ENCODE data around the gene SPIB.
"Not testable (repeated sequence)": the region's sequence is repeated elsewhere in the genome, so short reads cannot be mapped to it uniquely, and the experiment has no call there.

SPIB gene

DNA sequence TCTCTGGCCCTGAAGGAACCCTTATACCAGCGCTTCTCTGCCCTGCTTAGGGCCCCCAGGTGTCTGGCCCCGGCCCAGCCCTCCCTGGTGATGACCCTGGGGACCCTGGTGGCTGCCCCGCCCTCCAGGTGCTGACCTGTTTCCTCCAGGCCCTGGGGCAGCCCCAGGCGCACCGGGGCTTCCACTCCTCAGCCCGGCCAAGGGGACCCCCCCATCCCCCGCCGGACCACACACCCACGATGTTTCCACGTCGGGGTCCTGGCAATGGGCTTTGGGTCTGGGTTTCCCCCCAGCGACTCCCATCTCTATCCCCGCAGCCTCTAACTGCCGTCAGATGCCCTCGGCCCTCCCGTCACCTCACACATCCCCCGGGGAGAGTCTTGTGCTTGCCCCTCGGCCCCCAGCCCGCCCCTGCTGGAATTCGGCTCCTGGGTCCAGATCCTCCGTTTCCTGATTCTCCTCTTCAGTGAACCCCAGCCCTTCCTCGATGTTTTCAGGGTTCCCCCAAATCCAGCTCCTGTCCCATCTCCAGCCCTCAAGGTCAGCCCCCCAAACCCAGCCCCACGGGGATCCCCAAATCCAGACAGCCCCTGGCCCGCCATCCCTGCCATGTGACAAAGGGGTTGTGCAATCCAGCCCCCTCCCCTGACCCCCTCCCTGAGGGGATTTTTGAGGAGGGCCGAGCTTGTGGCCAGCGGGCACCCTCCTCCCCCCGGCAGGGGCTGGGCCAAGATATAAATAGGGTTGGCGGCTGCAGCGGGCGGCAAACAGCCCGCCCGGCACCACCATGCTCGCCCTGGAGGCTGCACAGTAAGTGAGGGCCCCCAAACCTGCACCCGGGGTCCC is at the start of gene SPIB:
Gene SPIB (plus strand): TSS at position 763 of the 846 bp plus-strand sequence. CDS start 25 bp downstream, at position 788.
- DNase-seq (ENCODE audit: low spot score): no peak

DNA sequence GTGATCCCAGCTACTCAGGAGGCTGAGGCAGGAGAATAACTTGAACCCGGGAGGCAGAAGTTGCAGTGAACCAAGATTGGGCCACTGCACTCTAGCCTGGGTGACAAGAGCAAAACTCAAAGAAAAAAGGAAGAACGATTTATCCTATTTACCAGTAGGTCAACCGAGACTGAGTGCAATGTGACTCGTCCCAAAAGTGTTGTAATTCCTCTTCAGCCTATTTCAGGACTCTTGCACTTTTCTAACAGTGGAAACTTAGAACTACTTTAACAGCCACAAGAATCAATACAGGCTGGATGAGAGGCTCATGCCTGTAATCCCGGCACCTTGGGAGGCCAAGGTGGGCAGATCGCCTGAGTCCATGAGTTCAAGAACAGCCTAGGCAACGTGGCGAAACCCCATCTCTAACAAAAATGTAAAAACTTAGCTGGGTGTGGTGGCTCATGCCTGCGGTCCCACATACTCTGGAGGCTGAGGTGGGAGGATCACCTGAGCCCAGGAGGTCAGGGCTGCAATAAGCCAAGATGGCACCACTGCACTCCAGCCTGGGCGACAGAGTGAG is 46.7 kb upstream of the SPIB start:
- no peak for DNase-seq (ENCODE audit: low spot score)

DNA sequence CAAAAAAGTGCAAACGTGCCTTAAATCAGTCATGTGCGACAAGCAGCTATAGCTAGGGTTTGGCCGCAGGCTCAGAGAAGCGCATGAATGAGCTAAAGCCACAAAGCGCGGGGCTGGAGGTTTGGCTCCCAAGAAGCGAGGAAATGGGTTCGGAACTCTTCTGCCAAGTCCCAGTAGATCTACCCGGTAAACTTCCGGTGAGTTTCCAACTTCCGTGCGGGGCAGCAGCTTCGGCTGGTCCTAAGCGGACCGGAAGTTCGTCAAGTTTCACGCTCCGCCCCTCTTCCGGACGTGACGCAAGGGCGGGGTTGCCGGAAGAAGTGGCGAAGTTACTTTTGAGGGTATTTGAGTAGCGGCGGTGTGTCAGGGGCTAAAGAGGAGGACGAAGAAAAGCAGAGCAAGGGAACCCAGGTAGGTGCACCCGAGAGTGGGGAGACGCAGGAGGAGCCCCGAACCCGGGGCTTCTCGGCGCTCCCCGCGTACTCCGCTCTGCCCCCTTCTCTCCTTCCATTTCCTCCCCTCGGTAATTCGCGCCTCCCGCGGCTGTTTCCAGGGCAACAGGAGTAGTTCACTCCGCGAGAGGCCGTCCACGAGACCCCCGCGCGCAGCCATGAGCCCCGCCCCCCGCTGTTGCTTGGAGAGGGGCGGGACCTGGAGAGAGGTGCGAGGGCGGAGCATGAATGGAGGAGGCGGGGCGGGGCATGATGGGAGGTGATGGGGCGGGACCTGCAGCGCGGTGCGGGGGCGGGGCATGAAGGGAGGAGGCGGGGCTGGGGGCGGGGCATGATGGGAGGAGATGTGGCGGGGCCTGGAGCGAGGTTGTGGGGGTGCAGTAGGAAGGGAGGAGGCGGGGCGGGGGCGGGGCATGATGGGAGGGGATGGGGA is 42.3 kb upstream of the SPIB start, which contains the start of gene NR1H2:
Gene NR1H2 (plus strand): TSS at position 292 of the 885 bp plus-strand sequence. CDS start 1,149 bp downstream, outside the sequence.
- DNase-seq (ENCODE audit: low spot score): peak; percentile 96

DNA sequence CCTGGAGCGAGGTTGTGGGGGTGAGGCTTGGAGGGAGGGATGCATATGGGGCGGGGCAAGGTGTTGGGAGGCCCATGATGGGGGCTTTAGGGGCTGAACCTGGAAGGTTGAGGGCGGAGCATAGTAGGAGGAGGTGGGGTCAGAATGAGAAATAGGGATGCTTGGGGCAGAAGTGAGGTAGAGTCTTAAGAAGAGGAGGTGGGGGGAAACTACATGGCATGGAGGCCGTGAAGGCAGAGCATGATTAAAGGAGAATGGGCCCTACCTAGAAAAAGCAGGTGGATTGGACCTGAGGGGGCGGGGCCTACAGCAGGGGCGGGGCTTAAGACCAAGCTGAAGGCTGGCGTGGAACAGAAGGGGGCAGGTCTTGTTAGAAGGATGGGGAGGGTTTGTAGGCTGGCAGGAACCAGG is 41.7 kb upstream of the SPIB start:
- DNase-seq (ENCODE audit: low spot score): peak; percentile 8

DNA sequence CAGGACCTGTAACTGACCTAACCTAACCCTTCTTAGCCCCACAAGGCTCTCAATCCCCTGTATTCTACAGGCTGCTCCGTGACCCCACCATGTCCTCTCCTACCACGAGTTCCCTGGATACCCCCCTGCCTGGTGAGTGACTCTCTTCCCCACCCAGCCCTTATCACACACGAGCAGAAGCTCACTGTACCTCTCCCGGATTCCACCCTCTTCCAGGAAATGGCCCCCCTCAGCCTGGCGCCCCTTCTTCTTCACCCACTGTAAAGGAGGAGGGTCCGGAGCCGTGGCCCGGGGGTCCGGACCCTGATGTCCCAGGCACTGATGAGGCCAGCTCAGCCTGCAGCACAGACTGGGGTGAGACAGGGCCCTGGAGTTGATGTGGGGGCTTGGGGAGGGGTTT is 41.2 kb upstream of the SPIB start:
- DNase-seq (ENCODE audit: low spot score): no peak

DNA sequence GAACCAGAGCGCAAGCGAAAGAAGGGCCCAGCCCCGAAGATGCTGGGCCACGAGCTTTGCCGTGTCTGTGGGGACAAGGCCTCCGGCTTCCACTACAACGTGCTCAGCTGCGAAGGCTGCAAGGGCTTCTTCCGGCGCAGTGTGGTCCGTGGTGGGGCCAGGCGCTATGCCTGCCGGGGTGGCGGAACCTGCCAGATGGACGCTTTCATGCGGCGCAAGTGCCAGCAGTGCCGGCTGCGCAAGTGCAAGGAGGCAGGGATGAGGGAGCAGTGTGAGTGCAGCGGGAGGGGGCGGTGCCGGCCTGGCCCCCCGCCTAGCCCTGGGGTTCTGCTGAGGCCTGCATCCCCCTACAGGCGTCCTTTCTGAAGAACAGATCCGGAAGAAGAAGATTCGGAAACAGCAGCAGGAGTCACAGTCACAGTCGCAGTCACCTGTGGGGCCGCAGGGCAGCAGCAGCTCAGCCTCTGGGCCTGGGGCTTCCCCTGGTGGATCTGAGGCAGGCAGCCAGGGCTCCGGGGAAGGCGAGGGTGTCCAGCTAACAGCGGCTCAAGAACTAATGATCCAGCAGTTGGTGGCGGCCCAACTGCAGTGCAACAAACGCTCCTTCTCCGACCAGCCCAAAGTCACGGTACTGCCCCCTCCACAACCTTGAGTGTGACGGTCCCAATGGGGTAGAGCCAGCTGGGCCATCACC is 40.4 kb upstream of the SPIB start:
- DNase-seq (ENCODE audit: low spot score): no peak

DNA sequence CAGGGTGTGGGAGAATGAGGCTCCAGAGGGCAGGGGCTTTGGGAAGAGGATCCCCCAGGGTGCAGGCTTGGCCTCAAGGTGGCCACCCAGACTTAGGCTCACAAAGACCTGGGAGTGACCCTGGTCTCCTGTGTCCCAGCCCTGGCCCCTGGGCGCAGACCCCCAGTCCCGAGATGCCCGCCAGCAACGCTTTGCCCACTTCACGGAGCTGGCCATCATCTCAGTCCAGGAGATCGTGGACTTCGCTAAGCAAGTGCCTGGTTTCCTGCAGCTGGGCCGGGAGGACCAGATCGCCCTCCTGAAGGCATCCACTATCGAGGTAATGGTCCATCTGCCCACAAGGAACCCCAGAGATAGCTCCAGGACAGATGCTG is 39.9 kb upstream of the SPIB start:
- no peak for DNase-seq (ENCODE audit: low spot score)

DNA sequence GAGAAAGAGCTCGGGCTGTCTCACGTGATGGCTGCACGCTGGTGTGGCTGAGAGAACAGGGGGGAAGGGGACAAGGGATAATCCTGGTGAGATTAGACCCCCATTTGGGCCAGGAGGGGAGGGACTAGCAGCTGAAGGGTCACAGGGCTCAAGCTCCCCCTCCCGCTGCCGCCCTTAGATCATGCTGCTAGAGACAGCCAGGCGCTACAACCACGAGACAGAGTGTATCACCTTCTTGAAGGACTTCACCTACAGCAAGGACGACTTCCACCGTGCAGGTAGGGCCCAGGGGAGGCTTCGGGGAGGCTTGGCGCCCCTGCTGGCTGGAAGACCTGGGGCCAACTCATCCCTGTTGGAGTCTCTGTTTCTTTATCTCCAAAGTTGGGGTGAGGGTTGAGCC is 39.1 kb upstream of the SPIB start:
- DNase-seq (ENCODE audit: low spot score): no peak

DNA sequence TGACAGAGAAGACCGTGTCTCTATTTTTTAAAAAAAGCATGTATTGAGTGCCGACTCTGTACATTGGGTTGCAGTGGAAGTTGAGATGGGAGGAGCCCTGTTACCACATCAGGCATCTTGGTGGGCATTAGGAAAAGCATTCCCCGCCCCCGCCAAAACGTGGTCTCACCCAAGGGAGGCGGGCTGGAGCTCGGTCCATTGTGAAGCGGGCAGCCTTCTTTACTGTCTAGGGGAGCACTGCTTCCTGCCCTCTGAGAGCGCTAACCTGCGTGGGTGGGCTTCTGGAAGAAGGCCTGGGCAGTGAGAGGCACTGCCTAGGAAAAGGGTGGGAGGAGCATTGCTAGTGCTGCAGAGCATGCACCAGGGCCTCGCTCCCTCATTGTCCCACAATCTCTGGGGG is 38.6 kb upstream of the SPIB start:
- DNase-seq (ENCODE audit: low spot score): no peak

DNA sequence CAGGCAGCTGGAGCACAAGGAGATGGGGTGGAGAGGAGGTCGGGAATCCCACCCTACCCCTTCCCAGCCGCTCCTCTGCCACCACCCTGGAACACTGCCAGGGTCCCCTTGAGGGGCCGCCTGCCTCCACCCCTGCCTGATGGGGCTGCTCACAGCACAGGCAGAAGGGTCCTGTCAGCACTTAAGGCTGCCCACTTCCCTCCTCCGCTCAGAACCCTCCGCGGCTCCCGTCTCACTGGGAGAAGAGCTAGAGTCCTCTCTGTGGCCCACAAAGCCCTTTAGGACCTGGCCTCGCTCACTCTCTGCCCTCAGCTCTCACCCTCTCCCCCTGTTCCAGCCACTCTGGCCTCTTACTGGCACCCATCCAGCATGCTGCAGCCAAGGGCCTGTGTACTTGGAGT is 38.0 kb upstream of the SPIB start:
- no peak for DNase-seq (ENCODE audit: low spot score)

DNA sequence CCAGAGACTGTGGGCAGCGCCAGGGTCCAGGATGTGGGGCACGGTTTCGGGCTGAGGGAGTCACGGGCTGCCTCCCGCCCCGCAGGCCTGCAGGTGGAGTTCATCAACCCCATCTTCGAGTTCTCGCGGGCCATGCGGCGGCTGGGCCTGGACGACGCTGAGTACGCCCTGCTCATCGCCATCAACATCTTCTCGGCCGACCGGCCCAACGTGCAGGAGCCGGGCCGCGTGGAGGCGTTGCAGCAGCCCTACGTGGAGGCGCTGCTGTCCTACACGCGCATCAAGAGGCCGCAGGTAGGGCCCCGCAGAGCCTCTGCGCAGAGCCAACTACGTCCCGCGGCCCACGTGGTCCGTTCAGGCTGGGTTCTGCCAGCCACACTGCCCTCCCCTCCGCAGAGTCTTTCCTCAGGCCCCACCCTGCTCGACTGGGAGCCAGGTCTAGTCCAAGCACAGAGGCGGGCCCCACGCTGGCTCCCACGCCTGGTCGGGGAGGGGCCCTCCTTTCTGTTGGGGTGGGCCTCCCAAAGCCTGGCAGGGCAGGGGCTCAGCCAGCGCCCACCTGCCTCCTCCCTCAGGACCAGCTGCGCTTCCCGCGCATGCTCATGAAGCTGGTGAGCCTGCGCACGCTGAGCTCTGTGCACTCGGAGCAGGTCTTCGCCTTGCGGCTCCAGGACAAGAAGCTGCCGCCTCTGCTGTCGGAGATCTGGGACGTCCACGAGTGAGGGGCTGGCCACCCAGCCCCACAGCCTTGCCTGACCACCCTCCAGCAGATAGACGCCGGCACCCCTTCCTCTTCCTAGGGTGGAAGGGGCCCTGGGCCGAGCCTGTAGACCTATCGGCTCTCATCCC is 36.6 kb upstream of the SPIB start:
- DNase-seq (ENCODE audit: low spot score): no peak

DNA sequence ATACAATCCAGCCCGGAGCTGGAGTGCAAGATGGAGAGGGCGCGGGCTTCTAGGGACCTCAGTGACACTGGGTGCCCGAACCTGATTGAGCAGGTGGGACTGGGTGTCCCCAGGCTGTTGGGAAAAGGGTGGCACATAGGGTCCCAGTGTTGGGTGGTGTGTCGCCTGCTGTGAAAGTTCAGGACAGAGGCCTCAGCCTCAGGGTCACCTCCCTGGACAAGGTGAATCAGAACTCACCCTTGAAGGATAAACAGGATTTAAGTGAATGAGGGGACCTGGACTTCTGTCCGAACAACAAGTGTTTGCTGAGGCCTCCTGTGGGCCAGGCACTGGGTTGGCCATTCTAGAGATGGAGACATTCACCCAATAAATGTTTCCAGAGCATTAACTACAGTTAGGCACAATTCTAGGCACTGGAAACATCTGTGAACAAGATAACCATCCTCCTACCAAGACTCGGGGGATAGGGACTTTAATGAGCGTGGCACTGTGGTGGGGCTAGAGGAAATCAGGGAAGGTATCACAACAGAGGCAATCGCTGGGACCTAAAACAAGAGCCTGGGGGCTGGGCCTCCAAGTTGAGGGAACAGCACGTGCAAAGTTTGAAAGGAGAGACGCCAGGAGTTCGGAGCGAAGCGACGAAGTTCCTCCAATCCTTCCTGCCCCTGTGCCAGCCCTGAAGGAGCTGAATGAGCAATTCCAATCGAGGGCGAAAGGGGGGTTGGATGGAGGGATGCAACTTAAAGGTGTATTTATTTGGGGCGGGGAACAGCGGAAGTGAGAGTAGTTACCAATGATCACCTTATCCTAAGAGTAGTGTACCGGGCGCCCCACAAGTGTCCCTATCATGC is 35.5 kb upstream of the SPIB start:
- no peak for DNase-seq (ENCODE audit: low spot score)

DNA sequence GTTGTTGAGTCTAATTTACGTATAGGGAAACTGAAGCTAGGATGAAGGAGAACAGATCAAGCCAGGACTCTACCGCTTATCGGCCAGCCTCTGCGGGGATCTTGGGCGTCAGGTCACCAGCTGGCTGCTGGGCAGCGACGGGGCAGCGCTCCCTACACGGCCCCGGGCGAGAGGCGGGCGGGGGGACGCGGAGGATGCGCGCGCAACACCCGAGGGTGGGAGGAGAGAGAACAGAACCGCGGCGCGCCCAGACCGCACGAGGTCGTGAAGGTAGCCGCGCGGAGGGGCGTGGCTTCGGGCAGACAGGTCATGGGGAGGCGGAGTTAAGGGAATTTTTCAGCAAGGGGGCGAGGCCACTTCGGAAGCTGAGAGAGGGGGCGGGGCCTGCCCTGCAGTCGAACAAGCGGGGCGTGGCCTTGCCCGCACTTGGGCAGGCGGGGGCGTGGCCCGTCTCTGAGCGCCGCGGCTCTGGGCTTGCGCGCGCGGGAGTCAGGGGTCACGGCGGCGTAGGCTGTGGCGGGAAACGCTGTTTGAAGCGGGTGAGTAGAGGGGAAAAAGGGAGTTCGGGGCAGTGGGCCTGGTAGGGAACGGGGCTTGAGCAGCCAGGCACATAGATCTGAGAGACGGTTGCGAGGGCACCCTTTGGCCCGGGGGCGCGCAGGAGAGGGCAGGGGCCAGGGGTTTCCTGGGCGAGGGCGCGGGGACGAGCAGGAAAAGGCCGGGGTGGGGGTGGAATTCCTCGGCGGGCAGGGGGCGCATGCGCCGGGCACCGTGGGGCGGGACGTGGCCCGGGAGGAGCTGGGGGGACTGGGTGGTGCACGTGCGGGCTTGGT is 34.7 kb upstream of the SPIB start, which contains the start of gene POLD1:
Gene POLD1 (plus strand): TSS at position 496 of the 833 bp plus-strand sequence. CDS start 14,505 bp downstream, outside the sequence.
- peak; percentile 95 for DNase-seq (ENCODE audit: low spot score)

DNA sequence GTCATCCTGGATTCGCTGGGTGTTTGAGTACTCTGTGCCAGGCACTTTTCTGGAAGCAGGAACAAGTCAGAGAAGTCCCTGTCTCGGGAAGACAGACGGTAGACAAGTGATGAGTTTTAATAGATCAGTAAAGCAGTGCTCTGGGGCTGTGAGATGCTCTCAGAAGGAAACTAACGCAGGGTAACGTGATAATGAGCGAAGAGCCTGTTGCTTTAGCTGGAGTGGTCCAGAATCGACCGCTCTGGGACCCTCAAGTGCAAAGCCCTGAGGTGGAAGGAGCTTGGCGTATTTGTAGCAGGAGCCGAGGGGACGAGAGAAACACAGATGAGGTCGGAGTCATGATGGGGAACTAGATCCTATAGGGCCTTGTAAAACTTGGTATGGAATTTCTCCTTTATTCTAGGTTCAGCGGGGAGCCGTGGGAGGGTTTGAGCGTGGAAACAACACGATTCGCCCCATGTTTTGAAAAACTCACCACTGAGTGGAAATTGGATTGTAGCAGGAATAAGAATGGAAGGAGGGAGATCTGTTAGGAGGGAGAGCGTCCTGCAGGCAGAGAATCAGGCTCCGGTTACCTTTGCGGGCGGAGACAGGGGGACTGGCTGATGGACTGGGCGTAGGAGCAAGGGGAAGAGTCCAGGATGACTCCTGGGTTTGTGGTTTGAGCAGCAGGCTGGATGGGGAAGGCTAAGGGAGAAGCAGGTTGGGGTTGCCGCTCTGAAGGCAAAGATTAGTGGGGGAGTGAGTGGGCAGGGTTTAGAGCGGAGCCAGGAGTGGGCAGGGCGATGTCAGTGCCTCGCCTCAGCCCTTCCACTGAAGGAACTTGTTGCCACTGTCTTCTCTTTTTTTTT is 33.8 kb upstream of the SPIB start:
- DNase-seq (ENCODE audit: low spot score): no peak

DNA sequence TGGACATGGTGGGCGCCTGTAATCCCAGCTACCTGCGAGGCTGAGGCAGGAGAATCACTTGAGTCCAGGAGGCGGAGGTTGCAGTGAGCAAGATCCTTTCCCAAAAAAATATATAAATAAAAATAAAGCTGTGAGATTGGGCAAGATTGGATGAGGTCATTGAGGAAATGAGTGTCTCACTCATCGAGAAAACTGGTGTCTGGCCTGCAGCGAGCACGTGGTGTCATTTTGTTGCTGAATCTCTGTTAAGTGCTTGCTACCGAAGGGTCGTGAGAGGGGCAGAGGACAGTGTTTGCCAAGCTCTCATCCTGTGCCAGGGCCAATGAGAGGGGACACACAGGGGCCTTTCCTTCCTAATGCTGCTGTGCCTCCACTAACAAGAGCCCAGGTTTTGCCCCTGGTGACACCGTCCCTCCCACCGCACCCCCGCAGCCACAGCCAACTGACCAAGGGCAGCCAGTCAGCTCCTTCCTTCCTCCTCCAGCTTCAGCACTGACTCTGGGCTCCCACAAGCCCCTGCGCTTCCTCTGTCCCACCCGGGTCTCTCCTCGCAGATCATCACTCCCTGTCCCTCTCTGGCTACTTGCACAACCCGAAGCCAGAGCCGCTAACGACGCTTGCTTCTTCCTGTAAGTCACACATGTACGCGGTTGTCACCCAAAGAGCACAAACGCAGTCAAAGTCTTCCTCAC is 31.4 kb upstream of the SPIB start:
- peak; percentile 38 for DNase-seq (ENCODE audit: low spot score)

DNA sequence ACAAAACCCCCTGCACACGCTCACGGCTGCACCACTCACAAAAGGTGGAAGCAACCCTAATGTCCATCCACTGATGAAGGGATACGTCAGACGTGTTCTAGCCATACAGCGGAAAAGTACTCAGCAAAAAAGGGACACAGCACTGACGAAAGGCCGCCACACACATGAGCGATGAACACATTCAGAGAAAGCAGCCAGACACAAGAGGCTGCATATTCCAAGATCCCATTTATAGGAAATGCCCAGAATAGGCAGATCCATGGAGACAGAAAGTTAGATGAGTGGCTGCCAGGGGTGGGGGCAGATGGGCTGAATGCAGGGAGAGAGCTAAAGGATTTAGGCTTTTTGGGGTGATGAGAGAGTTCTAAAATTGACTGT is 30.9 kb upstream of the SPIB start:
- no peak for DNase-seq (ENCODE audit: low spot score)

DNA sequence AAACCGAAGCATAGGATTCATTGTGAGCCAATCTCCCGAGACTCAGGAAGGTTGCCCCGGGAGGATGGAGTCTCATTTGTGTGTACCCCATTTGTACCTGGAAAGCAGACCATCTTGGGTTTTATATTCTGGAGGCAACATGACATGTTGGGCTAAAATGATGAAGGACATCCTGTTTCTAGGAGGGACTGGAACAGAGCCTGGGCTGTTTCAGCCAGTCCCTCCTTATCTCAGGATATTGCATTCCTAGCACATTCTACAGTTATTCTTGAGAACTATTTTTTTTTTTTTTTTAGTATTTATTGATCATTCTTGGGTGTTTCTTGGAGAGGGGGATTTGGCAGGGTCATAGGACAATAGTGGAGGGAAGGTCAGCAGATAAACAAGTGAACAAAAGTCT is 28.4 kb upstream of the SPIB start:
- DNase-seq (ENCODE audit: low spot score): not testable (repeated sequence)

DNA sequence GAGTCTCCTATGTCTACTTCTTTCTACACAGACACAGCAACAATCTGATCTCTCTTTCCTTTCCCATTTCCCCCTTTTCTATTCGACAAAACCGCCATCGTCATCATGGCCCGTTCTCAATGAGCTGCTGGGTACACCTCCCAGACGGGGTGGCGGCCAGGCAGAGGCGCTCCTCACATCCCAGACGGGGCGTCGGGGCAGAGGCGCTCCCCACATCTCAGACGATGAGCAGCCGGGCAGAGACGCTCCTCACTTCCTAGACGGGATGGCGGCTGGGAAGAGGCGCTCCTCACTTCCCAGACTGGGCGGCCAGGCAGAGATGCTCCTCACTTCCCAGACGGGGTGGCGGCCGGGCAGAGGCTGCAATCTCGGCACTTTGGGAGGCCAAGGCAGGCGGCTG is 27.8 kb upstream of the SPIB start:
- DNase-seq (ENCODE audit: low spot score): not testable (repeated sequence)

Data from kidney capillary endothelial cell (primary cell).